ENCODE measurements around the gene CD34.

The CD34 gene

DNA sequence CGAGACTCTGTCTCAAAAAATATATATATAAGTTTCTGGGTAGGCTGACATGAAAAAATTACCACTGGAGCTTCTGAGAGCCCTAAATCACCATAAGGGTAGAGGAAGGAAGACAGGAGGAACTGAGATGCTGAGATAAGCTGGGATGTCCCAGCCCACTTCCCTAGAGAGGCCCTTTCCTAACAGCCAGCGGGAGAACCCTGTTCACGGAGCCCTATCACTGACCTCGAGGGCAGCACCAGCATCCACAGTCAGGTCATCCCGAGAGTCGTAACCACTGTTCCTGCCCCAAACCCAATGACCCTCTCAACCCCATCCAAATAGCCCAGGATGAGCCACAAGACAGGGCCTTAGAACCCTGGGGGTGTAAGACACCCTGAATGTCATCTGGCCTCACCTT, 77.5 kb downstream of the CD34 start:
- no peaks in the 10 kb centered on the region for H3K27me3 Mint-ChIP-seq
- peaks cover 19% of the 10 kb centered on the region for H3K36me3 Mint-ChIP-seq
- ATAC-seq = no peak
- H3K27ac Mint-ChIP-seq = peak overlapping the region; percentile 94
- H3K4me3 Mint-ChIP-seq = no peak overlapping the region
- peaks cover 79% of the 10 kb centered on the region for H3K4me1 Mint-ChIP-seq
- no peaks in the 10 kb centered on the region for H3K9me3 Mint-ChIP-seq

DNA sequence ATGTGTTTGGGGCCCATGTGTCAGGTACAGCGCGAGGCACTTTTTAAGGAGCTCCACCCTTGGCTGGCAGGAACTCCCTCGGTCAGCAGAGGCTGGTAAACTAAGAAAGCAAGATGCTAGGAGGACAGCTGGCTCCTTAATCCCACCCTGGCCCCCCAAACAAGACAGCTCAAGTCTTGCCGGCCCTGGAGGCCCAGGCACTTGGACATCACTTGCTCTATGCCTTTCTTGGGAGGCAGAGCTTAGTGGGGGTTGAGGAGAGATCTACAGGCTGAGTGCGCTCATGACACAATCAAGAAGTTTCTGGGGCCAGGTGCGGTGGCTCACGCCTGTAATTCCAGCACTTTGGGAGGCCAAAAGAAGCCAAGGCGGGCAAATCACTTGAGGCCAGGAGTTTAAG, 78.1 kb downstream of the CD34 start:
- Mint-ChIP-seq H3K27me3 (no peaks in the 10 kb centered on the region), H3K9me3 (no peaks in the 10 kb centered on the region), H3K4me1 (peaks cover 85% of the 10 kb centered on the region), H3K36me3 (peaks cover 19% of the 10 kb centered on the region), H3K4me3 (no peak overlapping the region), H3K27ac (peak overlapping the region; percentile 94)
- no peak for ATAC-seq

DNA sequence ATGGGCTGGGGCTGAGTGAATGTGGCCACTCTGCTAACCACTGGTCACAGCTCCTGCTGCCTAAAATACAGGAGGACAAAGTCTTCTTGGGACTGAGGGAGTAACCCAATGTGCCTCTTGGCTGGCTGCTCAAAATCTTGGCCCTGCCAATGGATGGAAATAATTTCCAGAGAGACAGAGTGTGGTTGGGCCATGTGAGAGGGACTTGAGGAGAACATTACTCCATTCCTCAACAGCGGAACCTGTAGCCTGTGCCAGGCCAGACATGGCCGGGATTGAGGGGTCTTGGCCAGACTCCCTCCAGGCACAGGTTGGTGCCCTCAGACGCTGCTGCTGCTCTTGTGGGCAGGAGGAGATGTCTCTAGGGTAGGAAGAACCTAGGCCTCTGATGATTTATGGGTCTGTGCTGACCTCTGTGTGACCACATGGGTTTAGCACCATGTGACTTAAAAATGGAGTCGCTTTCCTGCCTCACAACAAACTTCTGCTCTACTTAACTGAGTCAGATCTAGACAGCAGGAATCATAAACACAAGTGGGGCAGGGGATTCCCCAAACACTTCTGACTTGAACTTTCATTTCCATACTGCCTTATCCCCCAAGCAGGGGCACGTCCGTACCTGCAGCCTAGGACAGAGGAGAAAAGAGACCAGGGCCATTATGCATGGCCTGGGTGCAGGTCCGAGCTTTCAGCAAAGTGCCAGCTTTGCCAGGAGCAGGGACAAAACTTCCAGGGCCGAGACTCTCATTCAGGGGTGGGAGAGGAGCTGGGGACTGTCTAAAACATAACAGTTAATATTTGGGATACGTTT, 79.2 kb downstream of the CD34 start:
- Mint-ChIP-seq H3K4me3 (peak overlapping the region; percentile 71), H3K27ac (peak overlapping the region; percentile 94), H3K36me3 (peaks cover 14% of the 10 kb centered on the region), H3K9me3 (no peaks in the 10 kb centered on the region), H3K4me1 (peaks cover 91% of the 10 kb centered on the region), H3K27me3 (no peaks in the 10 kb centered on the region)
- ATAC-seq = peak; percentile 93

Measured in stimulated activated memory B cell treated with anti-CD40 and anti-IgM and Interleukin-4, amounts not matched to agents 10 μg/mL and 1 μg/mL and 100 μg/mL, for 72 hours (primary cell).